GM18498 (cell line): ENCODE results near the gene PLIN1.

ENCODE experiments used
- ATAC-seq: cut with Tn5 transposase; IDR thresholded peaks from one replicate; pipeline ENCODE4 v1.9.1; 2021; ENCODE audit warnings: mild to moderate bottlenecking, moderate library complexity; ENCODE audit not compliant: unreplicated experiment

Gene PLIN1

DNA sequence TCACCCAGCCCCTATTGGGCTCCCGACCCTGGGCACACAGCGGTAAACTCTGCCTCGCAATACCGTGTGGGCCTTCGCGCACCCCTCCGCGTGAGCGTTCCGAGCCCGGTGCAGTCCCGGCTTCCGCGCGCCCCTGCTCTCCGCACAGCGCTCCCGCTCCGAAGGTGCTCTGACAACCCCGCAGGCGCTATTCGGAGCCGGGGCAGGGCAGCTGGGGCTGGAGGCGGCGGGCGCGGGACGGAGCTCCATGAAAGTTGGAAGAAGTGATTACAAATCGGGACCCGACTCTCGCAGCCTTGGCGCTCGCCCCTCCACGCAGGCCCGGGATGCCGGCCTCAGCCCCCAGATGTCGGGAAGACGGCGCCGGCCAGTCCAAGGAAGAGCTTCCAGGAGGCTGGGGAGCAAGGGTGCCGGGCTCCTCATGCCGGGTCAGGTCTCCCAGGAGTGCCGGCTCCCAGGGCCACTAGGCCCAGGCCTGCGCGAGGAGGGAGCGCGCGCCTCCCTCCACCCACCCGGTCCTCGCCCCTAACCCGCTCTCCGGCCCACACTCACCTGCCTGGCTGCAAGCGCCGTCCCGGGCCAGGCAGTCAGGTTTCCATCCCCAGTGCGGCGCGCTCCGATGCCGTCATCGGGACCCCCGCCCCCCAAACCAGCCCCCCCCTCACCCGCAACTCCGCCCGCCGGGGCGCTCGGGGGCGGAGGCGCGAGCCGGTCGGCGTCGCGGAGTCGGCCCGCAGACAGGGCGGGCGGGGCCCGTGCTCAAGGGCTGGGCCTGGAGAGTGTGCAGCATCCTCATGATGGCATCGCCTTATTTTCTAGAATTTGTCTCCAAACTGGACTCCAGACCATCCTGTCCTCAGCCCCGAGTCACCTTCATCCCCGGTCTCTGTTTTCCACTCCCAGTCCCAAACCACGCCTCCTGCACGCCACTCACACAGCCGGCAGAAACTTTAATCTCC, 24.0 kb downstream of the PLIN1 start, which contains the start of gene KIF7:
Gene KIF7, minus strand, starts transcription at position 621 of the 959 bp plus-strand sequence. CDS start 2,537 bp downstream, outside the sequence.
- peak; percentile 86 for ATAC-seq

DNA sequence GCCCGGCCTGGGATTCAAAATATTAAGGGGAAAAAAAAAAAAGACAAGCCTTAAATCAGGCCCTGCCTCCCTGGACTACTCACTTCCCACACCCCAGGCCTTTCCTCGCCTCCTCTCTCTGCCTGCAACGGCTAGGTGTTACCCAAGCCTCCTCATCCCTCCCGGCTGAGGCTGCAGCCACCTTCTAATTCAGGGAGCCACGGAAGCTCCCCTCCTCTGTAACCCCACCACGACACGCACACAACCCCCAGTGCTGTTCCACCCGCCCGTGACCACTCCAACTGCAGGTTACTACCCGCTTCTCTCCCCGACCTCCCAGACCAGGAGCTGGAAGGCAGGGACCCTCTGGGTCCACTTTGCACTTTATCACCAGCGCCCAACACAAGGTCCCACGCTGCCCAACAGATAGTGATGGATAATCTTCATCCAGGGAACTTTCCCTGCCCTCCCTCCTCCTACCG, 24.8 kb downstream of the PLIN1 start:
- no peak for ATAC-seq

DNA sequence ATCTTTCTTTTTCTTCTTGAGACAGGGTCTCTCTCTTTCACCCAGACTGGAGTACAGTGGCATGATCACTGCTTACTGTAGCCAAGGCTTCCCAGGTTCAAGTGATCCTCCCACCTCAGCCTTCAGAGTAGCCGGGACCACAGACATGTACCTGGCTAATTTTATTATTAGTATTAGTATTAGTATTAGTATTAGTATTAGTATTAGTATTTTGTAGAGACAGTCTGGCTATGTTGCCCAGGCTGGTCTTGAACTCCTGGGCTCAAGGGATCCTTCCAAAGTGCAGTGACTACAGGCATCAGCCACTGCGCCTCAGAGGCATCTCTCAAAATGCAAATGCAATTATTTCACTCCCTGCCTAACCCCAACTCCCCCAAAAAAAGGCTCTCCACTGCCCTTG, 25.6 kb downstream of the PLIN1 start:
- ATAC-seq = no peak

DNA sequence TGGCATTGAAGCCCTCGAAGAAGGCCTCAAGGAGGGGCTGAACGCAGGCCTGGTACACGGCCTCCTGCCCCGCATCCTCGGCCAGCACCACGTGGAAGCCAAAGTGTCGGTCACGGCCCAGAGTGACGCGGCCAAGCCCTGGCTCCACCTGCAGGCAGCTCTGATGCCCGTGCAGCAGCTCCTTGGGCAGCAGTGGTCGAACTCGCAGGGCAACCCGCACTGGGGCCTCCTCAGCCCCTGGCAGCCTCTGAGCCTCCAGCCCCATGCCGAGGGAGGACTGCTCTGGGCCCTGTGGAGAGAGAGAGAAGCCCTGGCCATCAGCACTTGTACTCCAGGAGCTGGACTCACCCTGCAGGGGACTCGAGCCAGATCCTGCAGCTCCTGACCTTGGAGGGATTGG, 26.5 kb downstream of the PLIN1 start:
- ATAC-seq = no peak

DNA sequence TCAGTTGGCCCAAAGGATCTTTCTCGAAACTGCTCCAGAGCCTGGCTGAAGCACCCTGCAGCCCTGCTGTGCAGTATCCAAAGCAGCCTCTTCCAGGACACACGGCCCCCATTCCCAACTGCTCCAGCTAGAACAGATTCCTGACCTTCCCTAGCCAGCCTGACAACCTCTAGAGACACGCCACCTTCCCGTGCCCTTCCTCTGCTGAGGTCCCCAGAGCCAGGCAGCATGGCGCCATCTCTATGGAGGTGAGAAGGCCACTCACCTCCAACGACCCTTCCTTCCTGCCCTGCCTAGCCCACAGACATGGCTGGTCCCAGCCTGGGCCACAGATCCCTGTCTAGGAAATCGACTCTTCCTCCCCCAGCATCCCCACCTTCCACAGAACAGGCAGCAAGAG, 27.0 kb downstream of the PLIN1 start:
- no peak for ATAC-seq

DNA sequence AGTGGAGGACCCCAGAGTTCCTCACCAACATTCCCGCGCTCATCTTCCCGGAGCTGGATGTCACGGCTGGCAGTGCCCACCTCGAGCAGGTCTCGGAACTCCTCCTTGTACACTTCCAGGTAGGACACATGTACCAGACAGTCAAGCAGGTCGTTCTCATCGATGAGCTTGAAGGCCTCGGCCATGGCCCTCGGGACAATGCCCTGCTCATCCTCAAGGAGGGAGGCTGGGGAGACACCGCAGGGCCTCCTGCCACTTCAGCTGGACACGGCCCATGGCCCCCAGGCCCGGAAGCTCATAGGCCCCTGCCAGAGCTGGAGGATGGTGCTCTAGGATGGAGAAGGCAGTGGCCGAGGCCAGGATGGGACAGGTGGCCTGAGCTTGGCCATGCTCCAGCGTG, 29.5 kb downstream of the PLIN1 start:
- ATAC-seq = no peak

DNA sequence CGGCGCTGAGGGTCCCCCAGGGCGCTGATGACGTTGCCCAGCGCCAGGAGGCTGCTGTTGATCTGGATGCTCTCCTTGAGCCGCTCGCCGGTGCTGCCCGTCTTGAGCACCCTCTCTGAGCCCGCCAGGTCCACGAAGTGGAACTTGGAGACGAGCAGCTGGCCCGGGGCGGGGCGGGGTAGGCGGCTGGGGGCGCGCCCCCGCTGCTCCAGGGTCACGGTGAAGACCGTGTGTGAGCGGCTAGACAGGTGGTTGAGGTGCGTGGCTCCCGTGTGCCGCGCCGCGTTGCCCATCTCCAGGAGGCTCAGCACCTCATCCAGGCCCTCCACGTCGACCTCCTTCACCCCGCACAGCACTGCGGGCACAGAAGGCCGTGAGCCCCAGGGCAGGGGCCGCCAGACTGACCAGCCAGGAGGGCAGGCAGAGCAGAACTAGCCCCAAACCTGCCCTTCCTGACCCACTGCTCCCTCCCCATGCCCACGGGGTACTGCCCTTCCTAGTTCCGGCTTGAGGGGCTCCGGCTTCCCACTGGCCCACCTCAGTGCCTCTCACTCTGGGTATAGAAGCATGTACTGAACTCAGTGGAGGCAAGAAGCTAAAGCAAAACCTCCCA, 30.0 kb downstream of the PLIN1 start:
- ATAC-seq = no peak

DNA sequence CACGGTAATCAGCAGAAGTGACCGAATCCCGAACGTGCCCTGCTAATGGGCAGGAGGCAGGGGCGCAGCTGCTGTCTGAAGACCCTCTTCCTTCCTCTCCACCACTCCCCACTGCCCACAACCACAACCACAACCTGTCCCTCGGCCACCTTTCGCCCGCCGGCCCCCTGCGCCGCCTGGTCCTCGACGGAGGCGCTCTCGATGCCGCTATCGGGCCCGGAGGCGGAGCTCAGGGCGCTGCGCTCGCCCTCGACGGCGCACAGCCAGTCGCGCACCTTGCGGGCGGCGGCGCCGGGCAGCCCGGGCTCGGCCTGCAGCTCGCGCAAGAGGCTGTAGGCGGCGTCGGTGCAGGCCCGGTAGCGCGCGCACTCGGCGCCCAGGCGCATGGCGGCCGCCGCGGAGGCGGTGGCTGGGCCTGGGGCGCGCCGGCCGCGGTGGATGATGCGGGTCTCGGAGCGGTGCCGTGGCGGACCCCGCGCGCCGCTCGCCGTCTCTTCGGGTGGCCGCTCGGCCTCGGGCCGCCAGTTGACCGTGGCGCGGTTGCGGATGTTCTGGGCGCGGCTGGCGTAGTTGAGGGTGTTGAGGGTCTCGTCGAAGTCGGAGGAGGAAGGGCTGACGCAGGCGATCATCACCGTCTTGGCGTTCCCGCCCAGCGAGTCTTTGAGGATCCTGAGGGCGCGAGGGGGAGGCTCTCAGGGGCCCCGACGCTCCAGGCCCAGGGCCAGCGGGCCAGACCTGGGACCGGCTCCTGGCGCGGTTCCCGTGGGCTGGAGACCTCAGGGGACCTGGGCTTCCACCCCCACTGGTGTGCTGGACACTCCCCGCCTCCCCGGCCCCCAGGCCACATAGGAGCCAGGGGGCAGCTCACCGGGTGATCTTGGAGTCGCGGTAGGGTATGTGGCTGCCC, 30.8 kb downstream of the PLIN1 start:
- ATAC-seq = no peak

DNA sequence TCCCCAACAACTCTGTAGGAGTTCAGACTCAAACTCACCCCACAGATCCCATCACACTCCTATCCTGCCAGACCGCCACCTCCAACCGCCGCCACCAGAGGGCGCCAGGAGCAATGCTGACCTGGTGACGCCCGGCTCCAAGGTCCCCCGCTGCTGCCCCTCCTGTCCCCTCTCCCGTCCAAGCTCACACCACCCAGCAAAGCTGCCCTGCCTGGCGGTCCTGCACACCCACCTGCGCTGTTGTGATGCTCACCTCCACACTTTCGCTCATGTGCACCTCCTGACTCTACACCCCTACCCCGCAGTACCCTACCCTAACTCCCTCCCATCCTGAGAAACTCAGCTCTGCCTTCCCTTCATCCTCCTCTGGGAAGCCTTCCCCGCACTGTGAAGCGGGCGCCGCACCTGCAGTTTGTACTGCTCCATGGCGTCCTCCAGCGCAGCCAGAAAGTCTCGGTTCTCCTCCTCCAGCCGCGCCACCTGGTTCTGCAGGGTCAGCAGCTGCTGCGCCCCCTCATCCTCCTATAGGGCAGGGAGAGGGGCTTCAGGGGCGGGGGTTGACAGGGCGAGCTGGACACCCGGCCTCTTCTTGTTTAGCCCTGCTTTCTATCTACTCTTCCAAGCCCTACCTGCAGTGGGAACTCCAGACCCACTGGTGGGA, 31.8 kb downstream of the PLIN1 start:
- ATAC-seq = no peak

DNA sequence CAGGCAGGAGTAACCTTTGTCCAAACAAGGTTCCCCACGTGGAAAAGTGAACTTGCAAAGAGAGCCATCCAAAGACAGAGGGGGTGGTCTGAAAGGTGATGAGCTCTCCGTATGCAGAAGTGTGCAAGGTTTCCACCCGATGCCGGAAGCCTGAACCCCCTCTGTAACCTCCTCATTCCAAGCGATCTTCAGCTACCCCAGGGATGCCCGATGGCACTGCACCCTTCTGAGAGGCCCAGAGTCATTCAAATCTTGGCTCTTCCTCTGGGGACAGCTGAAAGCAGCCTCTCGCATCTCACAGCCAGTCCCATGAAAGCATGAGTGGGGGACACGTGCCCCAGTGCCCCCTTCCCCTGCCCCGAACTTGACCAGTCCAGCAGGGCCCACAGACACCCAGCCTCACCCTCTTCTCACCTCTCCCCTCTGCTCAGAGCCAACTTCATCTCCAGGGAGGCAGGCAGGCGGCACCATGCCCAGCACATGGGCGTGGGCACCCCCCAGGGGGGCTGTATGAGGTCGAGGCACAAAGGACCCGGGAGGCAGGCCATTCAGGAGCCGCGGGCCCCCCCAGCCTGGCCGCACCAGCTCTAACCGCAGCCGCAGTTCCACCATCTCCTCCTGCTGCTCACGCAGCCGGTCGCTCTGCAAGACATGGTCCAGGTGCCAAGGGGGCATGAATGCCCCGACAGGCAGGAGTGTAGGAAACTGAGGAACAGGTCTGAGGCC, 32.6 kb downstream of the PLIN1 start:
- no peak for ATAC-seq

DNA sequence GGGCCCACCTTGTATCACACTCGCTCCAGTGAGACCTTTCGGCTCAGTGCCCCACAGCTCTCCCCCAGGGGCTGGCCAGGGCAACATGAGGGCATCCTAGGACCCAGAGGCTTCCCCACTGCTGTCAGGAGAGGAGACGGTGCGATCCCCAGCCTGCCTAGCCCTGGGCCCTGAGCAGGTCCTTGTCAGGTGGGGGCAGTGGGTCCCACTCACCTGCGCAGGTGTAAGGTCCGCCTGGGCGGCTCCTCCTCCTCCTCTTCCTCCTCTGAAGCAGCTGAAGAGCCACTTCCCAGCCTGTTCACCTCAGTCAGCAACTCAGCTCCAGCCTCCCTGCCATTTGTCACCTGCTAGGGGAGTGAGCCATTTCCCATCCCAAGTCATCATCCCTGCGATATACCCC, 33.5 kb downstream of the PLIN1 start:
- ATAC-seq = no peak

DNA sequence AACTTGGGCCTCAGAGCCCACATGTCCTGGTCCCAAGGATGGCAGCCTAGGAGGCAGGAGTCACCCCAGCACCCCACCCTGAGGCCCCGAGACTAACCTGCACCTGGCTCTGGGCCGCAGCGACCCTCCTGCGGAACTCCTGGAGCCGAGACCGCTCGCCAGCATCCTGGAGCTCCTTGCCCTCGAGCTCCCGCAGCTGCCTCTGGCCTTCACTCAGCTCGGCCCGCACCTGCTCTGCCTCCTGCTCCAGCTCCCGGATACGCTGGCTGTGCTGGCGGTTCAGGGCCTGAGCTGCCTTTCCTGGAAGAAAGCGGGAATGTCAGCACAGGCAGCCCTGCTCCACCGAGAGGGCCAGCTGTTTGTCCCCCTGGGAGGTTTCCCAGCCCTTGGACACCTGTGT, 37.1 kb downstream of the PLIN1 start:
- ATAC-seq = no peak

DNA sequence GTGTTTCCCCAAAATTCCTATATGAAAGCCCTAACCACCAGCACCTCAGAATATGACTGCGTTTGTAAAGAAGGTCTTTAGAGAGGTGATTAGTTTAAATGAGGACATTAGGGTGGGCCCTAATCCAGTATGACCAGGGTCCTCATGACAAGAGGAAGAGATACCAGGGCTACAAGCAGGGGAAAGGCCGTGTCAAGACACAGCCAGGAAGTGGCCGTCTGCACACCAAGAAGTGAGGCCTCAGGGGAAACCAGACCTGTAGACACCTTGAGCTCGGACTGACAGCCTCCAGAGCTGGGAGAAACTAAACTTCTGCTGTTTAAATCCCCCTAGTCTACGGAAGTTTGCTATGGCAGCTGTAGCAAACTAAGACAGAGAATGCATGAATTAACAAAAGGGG, 38.1 kb downstream of the PLIN1 start:
- ATAC-seq = no peak

DNA sequence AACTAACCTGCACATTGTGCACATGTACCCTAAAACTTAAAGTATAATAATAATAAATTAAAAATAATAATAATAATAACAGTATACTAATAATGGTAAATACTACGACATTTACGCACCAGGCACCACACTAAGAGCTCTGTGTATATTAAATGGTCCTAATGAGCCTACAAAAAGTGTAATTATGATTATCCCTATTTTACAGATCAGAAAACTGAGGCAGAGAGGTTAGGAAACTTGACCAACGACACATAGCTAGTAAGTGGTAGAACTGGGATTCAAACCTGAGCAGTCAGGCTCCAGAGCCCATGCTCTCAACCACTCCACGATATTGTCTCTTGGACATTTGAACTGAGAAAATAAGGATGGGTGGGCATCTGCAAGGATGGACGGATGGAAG, 38.9 kb downstream of the PLIN1 start:
- ATAC-seq = no peak

DNA sequence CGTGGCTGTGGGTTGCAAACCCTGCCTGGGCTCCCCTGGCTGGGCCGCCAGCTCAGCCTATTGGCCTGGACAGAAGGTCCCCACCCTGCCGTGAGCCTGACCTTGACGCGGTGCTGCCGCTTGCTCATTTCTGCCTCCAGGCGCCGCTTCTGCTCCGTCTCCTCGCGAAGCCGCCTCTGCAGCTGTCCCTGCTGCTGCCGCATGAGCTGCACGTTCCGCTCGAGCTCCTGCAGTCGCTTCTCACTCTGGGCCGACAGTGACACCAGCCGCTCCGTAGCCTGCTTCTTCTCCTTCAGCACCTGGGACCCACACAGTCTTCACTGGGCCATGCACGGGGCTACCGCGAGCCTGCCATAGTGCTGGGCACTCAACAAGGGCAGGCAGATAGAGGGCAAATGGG, 45.6 kb downstream of the PLIN1 start:
- ATAC-seq = no peak

DNA sequence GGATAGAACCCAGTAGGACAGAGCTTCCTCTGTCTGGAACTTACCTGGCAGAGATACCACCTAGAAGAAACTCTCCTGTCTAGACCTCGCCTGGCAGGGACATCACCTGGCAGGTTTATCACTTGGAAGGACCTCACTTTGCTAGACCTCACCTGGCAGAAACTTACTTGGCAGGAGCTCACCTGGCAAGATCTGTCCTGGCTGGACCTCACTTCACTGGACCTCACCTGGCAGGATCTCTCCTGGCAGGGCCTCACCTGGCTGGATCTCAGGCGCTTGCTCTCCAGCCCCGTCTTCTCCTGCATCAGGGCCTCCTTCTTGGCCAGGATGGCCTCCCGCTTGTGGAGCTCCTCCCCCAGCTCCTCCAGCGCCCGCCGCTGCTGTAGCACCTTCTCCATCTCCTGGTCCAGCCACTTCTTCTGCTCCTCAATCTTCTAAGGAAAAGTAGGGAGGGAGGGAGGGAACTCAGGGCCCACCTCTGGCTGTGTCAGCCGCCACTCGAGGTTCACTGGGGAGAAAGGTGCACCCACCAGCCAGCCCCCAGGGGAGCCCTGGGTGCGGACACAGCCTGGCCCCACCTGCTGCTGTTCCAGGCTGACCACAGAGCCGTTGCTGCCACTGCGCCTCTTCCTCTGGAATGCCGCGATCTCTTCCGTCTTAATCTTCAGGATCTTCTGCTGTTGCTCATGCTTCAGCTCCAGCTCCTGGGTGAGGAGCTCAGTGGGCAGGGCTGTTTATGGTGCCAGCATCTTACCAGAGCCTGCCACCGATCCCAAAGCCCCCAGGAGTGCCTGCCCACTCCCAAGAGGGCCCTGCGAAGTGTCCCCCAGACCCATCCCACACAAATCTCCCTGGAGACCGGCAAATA, 46.4 kb downstream of the PLIN1 start:
- no peak for ATAC-seq

DNA sequence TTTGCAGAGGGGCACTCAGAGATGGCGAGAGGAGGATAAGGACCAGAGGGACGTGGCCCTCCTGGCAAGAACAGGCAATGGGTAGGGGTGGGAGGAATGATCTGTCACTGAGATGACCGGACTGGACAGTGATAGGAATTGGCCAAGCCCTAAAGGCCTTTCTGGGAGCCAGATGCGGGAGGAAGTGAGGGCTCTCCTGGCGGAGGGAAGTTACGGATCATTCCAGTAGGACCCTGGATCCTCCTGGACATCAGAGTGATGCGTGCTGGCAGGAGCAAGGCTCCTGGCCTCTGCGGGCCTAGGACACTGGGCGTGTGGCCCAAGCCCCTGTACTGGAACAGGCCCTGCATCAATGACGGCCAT, 47.3 kb downstream of the PLIN1 start:
- no peak for ATAC-seq

DNA sequence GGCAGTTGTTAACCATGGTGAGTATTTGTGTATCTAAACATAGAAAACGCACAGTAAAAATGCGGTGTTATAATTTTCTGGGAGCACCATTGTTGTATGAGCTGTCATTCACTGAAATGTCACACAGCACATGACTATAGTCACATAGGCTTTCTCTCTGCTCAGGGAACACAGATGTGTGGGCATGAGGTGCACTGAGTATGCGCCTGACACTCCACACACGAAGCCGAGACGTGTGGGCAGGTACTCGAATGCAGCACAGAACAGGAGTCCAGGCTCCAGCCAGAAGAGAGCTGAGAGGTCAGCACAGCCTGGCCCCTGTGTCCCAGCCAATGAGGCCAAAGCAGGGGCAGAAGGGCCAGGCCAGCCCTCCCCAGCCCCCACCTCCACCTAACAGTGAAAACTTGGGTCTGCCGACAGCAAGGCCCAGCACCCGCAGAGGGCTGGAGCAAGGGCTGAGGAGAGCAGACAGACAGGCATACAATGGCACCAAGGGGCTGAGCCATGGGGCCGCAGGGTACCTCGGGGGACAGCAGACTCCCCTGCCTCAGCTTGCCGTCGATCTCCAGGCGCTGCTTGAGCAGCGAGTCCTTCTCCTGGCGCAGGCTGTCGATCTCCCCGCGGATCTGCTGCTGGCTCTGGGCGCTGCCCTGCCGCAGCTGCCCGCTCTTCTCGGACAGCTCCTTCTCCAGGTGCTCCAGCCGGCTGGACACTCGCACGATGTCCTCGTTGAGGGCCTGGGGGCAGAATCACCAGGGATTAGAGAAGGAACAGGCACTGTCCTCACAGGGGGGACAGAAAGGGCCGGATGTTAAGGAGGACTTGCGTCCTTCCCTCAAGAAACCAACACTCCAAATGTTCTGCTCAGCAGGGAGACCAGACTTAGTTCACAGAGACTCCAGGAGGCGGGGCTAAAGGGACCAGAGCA, 47.9 kb downstream of the PLIN1 start:
- no peak for ATAC-seq
